NCI-H2196 (cell line): ENCODE data around the gene NTRK1.

Source experiments
- DNase-seq: peaks from one replicate; lab custom pipeline; 2025; ENCODE audit not compliant: unreplicated experiment; lab: John Stamatoyannopoulos, UW

Gene NTRK1

DNA sequence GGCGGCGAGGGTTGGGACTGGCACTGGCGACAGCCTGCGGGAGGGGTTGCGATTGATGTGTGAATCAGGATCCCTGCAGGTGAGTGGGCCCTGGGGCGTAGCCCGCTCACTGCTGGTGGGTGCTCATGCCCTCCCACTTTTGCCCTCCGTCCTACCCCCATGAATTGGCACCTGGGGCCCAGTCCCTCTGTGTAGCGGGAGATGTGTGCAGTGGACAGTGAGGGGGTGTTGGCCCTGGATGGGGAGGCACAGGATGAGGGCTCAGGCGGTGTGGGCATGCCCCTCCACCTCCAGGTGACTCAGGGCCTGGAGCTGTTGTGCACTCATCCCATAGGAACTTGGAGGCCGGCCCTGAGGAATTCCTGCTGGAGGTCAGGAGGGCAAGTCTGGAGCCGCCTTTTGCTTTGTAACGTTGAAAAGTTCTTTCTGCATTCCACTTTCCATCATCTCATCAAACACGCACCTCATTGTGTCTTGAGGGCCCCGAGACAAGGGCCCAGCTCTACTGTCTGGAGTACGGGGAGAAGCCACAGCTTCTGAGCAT, 35.9 kb downstream of the NTRK1 start:
- no peak for DNase-seq

DNA sequence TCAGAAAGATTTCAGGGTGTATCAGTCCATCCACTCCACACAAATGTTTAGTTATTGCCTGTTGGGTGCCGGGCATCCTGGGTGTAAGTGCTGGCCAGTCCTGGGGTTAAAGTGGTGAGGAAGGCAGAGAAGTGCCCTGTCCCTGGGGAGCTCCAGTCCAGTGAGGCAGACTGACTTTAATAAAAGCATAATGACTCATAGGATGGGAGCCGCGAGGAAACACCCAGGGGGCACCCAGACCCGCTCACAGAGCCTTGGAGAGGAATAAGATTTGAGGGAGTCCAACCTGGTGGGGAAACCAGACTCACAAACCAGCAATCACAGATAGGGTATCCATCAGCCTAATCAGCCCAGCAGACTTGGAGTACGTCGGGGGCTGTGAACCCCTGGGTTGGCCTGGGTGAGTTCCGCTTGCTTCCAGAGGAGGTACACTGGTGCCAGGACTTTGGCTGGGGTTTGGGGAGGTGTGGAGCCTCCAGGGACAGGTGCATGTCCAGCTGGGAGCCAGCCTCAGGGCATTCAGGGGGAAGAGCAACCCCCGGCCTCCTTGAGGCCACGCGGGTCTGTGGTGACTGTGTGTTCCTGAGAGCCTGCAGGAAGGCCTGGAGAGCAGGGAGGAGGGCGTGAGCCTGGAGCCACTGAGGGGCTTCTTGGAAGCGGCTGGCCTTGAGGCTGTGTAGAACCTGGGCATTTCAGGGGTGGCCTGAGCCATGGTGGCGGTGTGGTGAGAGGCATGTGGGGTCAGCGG, 36.6 kb downstream of the NTRK1 start:
- DNase-seq = no peak

DNA sequence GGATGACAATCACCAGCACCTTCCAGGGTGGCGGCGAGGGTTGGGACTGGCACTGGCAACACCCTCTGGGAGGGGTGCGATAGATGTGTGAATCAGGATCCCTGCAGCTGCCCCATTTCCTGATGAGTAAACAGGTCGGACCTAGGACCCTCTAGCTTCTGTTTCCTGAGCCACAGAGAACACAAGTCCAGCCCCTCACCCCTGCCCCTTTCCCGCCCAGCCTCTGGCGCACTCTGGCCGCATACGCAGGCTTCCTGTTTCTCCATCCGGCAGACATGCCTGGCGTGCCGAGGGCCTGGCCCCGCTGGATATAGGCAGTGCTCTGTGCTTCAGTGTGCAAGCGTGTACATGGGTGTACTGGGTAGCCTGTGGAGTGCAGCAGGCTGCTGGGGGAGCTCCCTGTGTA, 37.5 kb downstream of the NTRK1 start:
- DNase-seq = no peak

DNA sequence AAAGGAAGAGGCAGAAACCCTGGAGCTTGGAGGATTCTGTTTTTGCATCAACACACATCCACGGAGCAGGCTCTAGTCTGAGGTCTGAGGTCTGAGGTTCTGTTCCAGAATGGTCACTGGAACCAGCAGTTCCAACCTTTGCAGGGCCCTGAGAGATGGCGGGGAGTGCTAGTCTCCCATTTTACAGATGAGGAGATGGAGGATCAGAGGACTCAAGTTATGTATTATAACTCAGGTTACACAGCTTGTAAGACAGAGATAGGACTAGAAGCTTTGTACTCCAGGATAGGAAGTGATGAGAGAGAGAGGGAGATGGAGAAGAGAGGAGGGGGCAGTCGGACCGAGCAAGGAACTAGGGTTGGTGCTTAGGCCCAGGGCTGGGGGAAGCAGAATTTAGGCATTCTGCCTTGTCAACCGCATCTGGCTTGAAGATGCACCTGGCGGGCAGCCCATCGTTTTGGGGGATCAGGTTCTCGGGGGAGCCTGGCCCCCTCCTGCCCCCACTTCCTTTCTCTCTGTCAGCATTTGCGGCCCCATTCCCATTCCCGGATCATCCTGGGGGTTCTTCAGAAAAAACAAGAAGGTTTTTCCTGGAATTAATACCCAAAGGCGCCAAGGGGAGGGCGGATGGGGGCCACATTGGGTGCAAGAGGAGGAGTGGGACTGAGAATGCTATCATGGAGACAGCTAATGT, 38.5 kb downstream of the NTRK1 start:
- DNase-seq = no peak

DNA sequence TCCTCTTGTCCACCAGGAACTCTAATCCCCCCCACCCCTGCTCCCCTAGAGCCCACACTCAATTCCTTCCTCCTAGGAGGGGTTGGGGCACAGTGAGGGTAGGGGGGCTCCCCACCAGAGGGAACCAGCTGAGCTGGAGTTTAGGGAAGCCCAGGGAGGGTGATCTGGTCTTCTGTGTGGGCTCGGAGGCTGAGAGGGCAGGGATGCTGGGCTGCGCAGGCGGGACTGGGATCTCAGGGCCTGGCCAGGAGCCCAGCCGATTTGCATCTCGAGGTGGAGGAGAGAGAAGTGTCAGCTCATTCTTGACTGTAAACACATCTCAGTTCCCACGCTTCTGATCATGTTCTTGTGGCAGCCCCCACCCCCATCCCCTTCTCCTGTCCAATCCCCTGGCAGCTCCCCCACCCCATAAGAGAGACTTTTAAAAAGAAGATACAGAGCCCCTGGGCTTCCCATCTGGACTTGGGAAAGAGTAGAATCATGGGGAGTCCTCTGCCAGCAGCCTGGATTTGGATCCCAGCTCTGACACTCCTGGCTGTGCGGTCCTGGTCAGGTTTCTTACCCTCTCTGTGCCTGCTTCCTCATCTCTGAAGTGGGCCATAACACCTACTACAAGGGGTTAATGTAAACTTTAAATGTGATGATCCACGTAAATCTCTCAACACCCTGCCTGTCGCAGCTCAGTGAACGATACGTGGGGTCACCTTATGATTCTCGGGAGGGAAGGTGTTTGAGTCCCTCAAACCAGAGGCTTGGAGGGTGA, 39.5 kb downstream of the NTRK1 start:
- DNase-seq = no peak

DNA sequence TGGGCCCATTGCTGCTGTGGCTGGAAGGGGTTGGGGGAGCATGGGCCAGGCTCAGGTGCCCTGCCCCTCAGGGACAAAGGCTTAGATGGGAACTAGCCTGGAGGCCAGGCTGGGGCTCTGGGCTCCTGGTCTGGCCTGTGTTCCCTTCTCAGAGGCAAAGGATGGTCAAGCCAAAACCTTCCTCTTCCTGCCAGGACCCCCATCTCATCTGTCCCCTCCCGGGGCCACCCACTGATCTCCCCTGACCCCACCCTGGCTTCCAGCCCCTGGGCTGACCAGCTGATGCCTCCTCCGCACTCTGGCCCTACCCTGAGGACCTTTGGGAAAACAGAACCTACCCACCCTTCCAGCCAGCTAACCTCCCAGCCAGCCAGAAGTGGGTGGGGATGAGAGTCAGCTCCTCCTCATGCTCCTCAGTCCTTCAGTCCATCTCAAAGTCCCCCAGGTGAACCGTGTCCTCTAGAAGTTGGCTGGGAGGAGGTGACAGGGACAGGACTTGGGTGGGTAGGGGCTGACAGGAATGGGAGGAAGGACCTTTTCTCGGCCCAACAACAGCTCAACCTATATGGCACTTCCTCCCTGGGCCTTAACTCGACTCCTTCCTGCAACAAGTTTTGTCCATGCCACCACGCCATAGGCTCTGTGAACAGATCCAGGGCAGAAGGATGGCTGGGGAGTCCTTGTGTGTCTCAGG, 40.4 kb downstream of the NTRK1 start:
- DNase-seq = no peak

DNA sequence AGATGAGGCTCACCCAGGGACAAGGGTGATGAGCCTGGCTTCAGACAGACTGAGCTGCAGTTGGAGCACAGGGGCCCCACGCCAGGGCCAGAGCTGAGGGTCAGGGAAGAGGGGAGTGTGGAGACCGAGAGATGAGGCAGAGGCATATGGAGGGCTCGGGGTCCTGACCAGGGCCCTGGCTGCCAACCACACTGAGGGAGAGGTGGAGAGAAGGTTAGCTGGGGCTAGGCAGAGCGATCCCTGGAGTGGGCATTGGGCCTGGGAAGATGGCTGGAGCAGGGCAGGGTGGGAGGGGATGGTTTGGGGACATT, 40.9 kb downstream of the NTRK1 start:
- no peak for DNase-seq

DNA sequence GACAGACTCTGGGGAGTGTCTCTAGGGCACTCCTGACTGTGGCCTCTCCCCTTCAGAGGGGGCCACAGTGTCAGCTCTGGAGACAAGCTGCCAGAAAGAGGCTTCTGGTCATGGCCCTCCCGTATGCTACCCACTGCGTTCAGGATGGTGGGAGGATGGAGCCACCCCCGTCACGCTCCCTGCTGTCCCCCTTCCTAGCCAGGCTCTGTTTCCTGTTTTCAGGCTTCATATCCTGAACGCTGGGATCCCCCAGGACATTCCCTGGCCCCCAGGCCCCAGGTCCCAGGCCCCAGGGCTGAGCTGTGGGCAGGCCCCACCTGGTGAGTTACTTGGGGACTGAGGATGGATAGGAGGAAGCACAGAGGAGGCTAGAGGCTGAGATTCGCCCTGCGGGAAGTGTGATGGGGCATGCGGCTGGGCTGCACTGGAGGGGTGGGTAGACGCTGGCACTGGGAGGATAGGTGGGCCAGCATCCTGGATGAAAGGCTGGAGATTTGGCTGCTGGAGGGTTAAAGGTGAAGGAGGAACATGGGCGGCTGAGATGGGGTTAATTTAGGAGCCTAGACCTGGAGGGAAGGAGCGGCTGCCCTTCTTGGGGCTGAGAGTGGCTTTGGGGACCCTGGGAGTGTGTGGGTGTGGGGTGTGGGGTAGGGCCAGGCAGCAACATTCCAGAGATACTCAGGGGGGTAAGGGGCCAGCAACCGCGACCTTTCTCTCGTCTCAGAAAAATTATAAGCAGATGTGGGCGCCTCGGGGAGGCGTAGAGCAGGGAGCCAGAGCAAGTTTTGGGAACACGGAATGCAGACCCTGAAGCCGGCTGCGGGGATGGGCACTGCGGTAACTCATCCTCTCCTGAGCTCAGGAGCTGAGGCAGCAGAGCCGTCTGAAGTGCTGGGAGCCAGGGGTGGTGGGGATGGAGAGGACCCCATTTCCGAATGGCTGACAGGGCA, 41.6 kb downstream of the NTRK1 start:
- DNase-seq = no peak

DNA sequence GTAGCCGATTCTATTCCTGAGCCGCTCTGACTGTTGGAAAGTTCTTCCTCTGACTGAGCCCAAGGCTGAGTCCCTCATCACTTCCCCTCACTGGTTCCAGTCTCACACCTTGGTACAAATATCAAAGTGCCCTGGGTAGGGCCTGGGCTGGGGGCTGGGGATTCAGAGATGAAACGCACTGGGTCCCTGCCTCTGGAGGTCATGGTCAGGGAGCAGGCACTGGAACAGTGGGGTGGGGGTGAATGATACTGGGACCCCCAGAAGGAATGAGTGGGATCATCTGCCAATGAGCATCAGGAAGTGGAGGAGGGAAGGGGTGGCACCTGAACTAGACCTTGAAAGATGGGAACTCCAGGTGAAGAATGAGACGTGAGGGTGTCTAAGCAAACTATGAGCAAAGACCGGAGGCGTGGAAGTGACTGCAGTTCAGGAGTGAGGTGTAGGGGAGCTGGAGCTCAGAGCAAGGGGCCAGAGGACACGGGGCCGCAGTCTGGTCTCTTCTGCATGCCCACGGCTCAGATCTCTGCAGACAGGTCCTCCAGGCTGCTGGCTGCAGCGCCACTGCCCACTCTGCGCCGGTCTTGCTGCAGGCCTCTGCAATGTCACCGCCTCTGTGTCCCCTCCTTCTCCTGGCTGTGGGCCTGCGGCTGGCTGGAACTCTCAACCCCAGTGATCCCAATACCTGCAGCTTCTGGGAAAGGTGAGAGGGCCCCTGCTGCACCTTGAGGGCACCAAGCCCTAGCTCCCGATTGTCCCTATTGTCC, 42.8 kb downstream of the NTRK1 start:
- DNase-seq = no peak

DNA sequence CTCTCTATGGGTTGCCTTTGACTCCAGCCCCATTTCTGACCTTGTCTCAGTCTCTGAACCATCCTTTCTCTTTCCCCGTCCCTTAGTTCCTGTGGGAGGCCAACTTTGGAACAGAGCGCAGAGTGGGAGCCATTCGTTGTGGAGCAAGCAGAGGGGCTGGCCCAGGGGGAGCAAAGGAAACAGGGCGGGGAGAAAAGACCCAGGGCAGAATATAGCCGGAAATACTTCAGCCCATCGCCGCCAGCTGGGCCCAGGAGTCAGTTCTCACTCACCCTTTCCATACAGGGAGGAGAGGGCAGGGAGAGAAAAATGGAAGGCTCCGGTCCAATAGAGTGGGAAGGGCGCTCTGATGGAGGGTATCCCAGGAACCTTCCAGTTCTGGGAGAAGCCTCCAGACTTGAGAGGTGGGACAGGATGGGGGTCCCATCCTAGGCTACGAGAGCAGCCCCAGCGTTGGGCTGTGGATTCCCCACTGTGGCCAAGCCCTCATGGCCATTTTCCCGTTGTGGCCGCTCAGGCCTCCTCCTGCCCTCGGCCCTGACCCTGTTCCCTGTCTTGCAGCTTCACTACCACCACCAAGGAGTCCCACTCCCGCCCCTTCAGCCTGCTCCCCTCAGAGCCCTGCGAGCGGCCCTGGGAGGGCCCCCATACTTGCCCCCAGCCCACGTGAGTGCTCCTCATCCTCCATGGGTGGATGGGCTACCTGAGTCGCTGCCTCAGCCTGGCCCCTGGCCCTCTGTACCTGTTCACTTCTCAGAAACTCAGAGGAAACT, 43.7 kb downstream of the NTRK1 start:
- DNase-seq = no peak

DNA sequence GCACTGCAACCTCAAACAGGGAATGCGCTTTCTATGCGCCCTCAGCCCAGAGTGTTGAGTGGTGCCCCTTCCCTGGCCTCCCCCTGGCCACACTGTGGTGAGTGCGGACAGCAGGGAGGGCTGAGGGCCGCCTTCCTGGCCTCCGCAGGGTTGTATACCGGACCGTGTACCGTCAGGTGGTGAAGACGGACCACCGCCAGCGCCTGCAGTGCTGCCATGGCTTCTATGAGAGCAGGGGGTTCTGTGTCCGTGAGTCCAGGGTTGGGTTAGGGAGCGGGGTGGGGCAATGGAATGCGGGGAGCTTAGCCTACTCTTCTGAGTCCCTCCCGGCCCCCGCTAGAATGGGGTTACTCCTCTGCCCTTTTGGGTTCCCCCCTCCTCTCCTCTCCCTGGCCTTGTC, 44.5 kb downstream of the NTRK1 start:
- no peak for DNase-seq

DNA sequence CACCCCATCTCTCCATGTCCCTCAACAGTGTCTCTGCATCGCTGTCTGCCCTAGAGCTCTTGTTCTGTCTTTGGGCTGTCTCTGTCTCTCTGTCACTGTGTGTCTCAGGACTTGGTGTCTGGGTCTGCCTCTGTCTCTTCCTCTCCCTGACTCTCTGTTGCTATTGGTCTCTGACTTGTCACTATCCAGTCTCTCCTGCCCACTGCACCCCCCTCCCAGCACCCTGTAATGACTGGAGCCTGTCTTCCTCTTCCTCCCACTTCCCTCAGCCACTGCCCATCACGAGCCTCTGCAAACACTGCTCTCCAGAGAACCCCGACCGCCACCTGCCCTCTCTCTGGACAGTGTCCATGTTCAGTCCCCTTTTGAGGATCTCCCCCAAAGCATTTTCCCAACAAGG, 45.0 kb downstream of the NTRK1 start:
- no peak for DNase-seq

DNA sequence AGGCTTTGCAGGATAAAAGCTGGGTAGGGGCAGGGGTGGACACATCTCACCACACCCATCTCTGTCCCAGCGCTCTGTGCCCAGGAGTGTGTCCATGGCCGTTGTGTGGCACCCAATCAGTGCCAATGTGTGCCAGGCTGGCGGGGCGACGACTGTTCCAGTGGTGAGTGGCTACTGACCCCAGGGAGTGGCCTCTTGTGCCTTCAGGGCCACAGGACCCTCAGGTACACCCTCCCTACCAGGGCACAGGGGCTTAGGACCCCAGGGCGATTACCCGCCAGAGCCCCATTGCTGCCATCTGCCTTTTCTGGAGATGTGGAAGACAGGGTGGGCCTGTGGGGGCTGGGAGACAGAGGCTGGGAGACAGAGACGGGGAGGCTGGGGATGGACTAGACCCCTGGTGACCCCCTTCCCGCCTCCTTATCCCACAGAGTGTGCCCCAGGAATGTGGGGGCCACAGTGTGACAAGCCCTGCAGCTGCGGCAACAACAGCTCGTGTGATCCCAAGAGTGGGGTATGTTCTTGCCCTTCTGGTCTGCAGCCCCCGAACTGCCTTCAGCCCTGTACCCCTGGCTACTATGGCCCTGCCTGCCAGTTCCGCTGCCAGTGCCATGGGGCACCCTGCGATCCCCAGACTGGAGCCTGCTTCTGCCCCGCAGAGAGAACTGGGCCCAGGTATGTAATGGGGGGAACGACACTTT, 45.7 kb downstream of the NTRK1 start:
- DNase-seq = no peak

DNA sequence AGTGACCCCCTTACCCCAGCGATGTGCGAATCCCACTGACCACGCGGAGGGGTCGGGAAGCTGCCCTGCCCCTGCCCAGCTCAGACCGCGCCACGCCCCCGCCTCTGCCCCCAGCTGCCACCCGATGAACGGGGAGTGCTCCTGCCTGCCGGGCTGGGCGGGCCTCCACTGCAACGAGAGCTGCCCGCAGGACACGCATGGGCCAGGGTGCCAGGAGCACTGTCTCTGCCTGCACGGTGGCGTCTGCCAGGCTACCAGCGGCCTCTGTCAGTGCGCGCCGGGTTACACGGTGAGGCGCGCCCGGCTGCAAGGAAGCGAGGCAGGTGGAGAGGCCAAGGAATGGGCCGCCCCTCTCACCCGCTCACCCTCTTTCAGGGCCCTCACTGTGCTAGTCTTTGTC, 47.9 kb downstream of the NTRK1 start:
- DNase-seq = no peak

DNA sequence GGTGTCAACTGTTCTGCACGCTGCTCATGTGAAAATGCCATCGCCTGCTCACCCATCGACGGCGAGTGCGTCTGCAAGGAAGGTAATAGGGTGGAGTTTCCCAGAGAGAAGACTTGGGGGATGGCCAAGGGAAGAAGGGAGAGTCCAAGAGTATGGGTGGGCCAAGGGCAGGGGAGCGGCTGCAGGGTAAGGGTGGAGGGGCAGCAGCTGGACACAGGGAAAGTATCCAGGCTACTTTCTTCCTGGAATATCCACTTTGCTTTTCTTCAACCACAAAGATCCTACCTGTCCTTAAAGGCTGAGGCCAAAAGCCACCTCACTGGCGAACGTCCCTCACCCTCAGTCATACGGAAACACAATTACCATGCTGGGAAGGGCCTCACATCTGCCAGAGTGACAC, 48.3 kb downstream of the NTRK1 start:
- no peak for DNase-seq

DNA sequence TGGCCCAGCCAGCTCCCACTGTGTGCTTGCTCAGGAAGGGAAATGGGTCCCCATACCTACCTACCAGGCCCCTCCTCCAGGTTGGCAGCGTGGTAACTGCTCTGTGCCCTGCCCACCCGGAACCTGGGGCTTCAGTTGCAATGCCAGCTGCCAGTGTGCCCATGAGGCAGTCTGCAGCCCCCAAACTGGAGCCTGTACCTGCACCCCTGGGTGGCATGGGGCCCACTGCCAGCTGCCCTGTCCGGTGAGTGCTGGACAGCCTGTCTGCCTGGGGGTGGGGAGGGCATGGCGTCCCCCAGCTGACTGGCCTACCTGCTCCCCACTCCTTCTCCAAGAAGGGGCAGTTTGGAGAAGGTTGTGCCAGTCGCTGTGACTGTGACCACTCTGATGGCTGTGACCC, 49.0 kb downstream of the NTRK1 start:
- no peak for DNase-seq

DNA sequence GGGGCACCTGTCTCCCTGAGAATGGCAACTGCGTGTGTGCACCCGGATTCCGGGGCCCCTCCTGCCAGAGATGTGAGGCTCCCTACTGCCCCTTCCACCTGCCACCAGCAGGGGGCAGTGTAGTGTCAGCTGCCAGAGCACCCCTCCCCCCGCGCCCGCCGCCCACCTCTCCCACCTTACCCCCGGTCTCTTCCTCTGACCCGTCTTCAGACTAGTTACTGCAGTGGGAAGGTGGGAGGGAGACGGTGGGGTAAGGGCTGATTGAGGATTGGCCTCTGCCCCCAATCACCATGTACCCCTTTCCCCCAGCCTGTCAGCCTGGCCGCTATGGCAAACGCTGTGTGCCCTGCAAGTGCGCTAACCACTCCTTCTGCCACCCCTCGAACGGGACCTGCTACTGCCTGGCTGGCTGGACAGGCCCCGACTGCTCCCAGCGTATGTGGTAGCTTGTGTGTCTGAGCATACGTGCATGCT, 49.7 kb downstream of the NTRK1 start:
- DNase-seq = peak; percentile 35
